CD14-positive monocyte (primary cell): Measurements from ENCODE around the gene TTC7B. TPM values are rescaled to one million over a fixed set of nuclear protein-coding genes. Genes with fewer than 3 reads are reported as not detected.

Experiments used
- DNase-seq, 3 donors: peaks; one replicate each; pipeline ENCODE4 v3.0.0-alpha.2; 2011 to 2022
- H2AFZ ChIP-seq: 2 replicates; pipeline ENCODE4 v1.6.0; 2012; ENCODE audit warnings: mild to moderate bottlenecking, low read depth, low read length, inconsistent platforms; ENCODE audit not compliant: insufficient read depth, poor library complexity, severe bottlenecking
- H3K27ac ChIP-seq, 2 donors: 1 replicate in 1 of 2; 2 replicates in 1 of 2; pipeline ENCODE4 v1.5.1; 2012 to 2013; ENCODE audit warnings: low read length in 2 of 2, control low read depth in 1 of 2, inconsistent platforms in 1 of 2, low read depth in 1 of 2, mild to moderate bottlenecking in 1 of 2
- H3K27me3 ChIP-seq, 2 donors: one replicate each; pipeline versions ENCODE4 v1.6.0 to v1.6.1; 2011 to 2013; ENCODE audit warnings: low read length in 2 of 2; ENCODE audit not compliant: control insufficient read depth in 2 of 2, insufficient read depth in 2 of 2
- H3K36me3 ChIP-seq, 2 donors: replicated peaks in 1 of 2; 1 replicate in 1 of 2; 2 replicates in 1 of 2; pipeline versions ENCODE4 v1.5.1 to v1.6.1; 2012 to 2013; ENCODE audit warnings: low read length in 2 of 2, control low read depth in 1 of 2, inconsistent platforms in 1 of 2, mild to moderate bottlenecking in 1 of 2; ENCODE audit not compliant: insufficient read depth in 2 of 2, control insufficient read depth in 1 of 2
- H3K4me1 ChIP-seq, 2 donors: 1 replicate in 1 of 2; 2 replicates in 1 of 2; pipeline versions ENCODE4 v1.5.1 to v1.6.1; 2012 to 2013; ENCODE audit warnings: low read length in 2 of 2, control low read depth in 1 of 2, inconsistent platforms in 1 of 2, mild to moderate bottlenecking in 1 of 2, moderate library complexity in 1 of 2; ENCODE audit not compliant: insufficient read depth in 2 of 2, control insufficient read depth in 1 of 2
- H3K4me2 ChIP-seq: replicated peaks from 2 replicates; pipeline ENCODE3; 2012; ENCODE audit warnings: low read length, moderate library complexity, mild to moderate bottlenecking; ENCODE audit not compliant: poor library complexity, severe bottlenecking; ENCODE audit errors: extremely low read depth
- H3K4me3 ChIP-seq, 3 experiments: fragments of 200-600 bp in 1 of 3; sonication (generic) in 1 of 3; replicated peaks in 1 of 3; 1 replicate in 2 of 3; 2 replicates in 1 of 3; pipeline ENCODE4 v1.5.1; 2011 to 2013; ENCODE audit warnings: low read length in 3 of 3, mild to moderate bottlenecking in 3 of 3, control low read depth in 2 of 3, low read depth in 2 of 3, inconsistent platforms in 1 of 3, moderate library complexity in 1 of 3
- H3K79me2 ChIP-seq: 2 replicates; pipeline ENCODE4 v1.6.0; 2012; ENCODE audit warnings: mild to moderate bottlenecking, control low read depth, inconsistent platforms, low read length, moderate library complexity; ENCODE audit not compliant: insufficient read depth
- H3K9ac ChIP-seq: 2 replicates; pipeline ENCODE4 v1.6.0; 2017; ENCODE audit warnings: low read length, mild to moderate bottlenecking; ENCODE audit not compliant: insufficient read depth, poor library complexity, severe bottlenecking
- H3K9me3 ChIP-seq, 2 donors: replicated peaks in 1 of 2; 1 replicate in 1 of 2; 2 replicates in 1 of 2; pipeline versions ENCODE4 v1.5.1 to v1.6.1; 2012 to 2013; ENCODE audit warnings: low read length in 2 of 2, control low read depth in 1 of 2; ENCODE audit not compliant: control insufficient read depth in 1 of 2, insufficient read depth in 1 of 2
- H4K20me1 ChIP-seq: 2 replicates; pipeline ENCODE4 v1.6.0; 2012; ENCODE audit warnings: mild to moderate bottlenecking, low read length, control low read depth, moderate library complexity; ENCODE audit not compliant: insufficient read depth
- H3K27ac Mint-ChIP-seq, 7 donors: one replicate each; pipeline ENCODE4 v1.8.0; 2020; ENCODE audit warnings: mild to moderate bottlenecking in 7 of 7, mixed read lengths in 7 of 7, moderate library complexity in 6 of 7, inconsistent platforms in 2 of 7
- H3K27me3 Mint-ChIP-seq, 3 donors: one replicate each; pipeline ENCODE4 v1.8.0; 2021 to 2022; ENCODE audit warnings: low read depth in 3 of 3, mild to moderate bottlenecking in 3 of 3, mixed read lengths in 3 of 3, moderate library complexity in 3 of 3, inconsistent platforms in 1 of 3
- H3K36me3 Mint-ChIP-seq, 2 donors: one replicate each; pipeline ENCODE4 v1.8.0; 2020; ENCODE audit warnings: mixed read lengths in 2 of 2, inconsistent platforms in 1 of 2, mild to moderate bottlenecking in 1 of 2
- H3K4me1 Mint-ChIP-seq: one replicate; pipeline ENCODE4 v1.8.0; 2020; ENCODE audit warnings: mild to moderate bottlenecking, mixed read lengths
- H3K4me3 Mint-ChIP-seq, 2 donors: one replicate each; pipeline ENCODE4 v1.8.0; 2020; ENCODE audit warnings: mild to moderate bottlenecking in 2 of 2, mixed read lengths in 2 of 2, moderate library complexity in 1 of 2
- H3K9me3 Mint-ChIP-seq, 7 donors: one replicate each; pipeline ENCODE4 v1.8.0; 2020 to 2022; ENCODE audit warnings: mixed read lengths in 7 of 7, mild to moderate bottlenecking in 6 of 7, moderate library complexity in 6 of 7, inconsistent platforms in 2 of 7
- WGBS: methylation state at CpG from one replicate; pipeline ENCODE4 v1.1.5; 2013; ENCODE audit warnings: missing lambda C conversion rate; ENCODE audit not compliant: insufficient coverage; 5-methylcytosine and 5-hydroxymethylcytosine counted together
- intact Hi-C, 2 donors: fragments of 100-400 bp; cut with micrococcal nuclease; formaldehyde crosslinking; loops; one replicate each; pipeline versions ENCODE4 v1.15.0 to v1.15.1; 2023
- polyA plus RNA-seq, 3 donors: library from polyadenylated mRNA; depleted of rRNA in 1 of 3; unstranded in 2 of 3; stranded (reverse) in 1 of 3; fragments of 300-500 nt in 2 of 3; fragments of >200 nt in 1 of 3; fragmentation: Illumina TruSeq in 2 of 3; gene quantifications; 1 replicate in 2 of 3; 2 replicates in 1 of 3; pipeline ENCODE4 v1.2.3, GENCODE V29; 2012 to 2021
- TF ChIP-seq, protein P1 (sequence below): fragments of 200-600 bp; IDR thresholded peaks from one replicate; pipeline ENCODE4 v1.8.0; 2022; ENCODE audit warnings: antibody characterized with exemption, mild to moderate bottlenecking

The TTC7B gene
- polyA plus RNA-seq, 3 donors, result 0.87 to 2.6 (median 1.2) TPM

DNA sequence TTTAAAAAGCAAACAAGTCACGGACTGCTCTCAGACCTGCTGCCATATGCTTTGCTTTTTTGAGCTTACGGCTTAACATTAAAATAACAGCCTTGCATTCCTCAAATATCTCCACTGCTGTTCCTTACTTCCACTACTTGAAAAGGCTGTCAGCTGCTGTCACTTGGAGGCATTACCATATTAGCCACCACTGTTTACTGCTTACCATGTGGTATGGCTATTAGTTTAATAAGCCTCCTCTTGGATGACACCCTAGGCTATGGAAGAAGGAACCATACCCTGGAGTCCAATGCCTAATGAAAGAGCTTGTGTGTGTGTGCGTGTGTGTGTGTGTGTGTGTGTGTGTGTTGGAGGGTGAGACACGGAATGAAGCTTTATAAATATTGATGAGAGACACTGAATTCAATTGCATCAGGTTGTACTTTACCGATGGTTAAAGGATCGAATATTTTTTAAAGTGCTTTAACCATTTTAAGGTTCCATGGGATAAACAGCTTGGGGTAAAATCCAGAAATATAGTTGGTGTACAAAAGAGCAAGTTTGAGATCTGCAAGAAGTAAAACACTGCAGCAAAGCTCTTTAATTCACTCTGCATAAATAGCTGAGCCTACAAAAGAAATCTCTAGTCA is 174.5 kb downstream of the TTC7B start:
- 93% methylated on average over 3 of the region's 6 CpGs for WGBS
- H3K4me3 ChIP-seq, result no peak overlapping the region

DNA sequence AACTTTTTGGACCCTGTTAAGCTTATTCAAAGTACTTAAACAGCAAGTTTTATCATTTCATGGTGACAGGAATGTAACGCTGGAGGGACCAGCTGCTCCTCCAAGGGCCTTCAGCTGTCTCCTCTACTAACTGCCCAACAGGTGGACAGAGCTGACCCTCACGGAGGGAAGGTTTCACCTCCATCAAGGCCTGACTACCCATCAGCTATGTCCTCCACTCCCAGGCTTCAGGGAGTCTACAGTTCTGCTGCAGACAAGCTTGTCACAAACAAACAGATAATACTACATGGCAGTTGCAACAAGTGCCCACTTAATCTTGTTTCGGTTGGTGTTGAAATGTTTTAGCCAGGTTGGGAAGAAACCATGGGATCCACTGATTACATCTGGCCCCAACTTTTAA is 175.1 kb downstream of the TTC7B start:
- no peaks in the 10 kb centered on the region for H4K20me1 ChIP-seq
- peaks cover 72% of the 10 kb centered on the region for H3K4me1 Mint-ChIP-seq

More for the DNA sequence above, 174.5 kb downstream of the TTC7B start:
- TF ChIP-seq, protein P1, sequence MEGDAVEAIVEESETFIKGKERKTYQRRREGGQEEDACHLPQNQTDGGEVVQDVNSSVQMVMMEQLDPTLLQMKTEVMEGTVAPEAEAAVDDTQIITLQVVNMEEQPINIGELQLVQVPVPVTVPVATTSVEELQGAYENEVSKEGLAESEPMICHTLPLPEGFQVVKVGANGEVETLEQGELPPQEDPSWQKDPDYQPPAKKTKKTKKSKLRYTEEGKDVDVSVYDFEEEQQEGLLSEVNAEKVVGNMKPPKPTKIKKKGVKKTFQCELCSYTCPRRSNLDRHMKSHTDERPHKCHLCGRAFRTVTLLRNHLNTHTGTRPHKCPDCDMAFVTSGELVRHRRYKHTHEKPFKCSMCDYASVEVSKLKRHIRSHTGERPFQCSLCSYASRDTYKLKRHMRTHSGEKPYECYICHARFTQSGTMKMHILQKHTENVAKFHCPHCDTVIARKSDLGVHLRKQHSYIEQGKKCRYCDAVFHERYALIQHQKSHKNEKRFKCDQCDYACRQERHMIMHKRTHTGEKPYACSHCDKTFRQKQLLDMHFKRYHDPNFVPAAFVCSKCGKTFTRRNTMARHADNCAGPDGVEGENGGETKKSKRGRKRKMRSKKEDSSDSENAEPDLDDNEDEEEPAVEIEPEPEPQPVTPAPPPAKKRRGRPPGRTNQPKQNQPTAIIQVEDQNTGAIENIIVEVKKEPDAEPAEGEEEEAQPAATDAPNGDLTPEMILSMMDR, result no peak
- no peaks in the 10 kb centered on the region for H3K27me3 Mint-ChIP-seq
- H3K27ac Mint-ChIP-seq, result no peak overlapping the region
- no peak overlapping the region for H3K4me2 ChIP-seq
- peaks cover 2 to 4% of the 10 kb centered on the region in 2 donors for H3K36me3 Mint-ChIP-seq
- peaks cover 75% of the 10 kb centered on the region for H3K4me1 Mint-ChIP-seq
- no peak overlapping the region for H3K9ac ChIP-seq
- no peaks in the 10 kb centered on the region for H3K27me3 ChIP-seq
- H3K79me2 ChIP-seq, result no peaks in the 10 kb centered on the region
- no peak for DNase-seq
- no peak overlapping the region for H2AFZ ChIP-seq
- no peaks in the 10 kb centered on the region for H3K9me3 ChIP-seq
- no peak overlapping the region for H3K4me3 Mint-ChIP-seq
- intact Hi-C loops, result no loop called here
- H3K9me3 Mint-ChIP-seq, result no peaks in the 10 kb centered on the region
- H3K36me3 ChIP-seq, result no peaks in the 10 kb centered on the region
- H3K27ac ChIP-seq, result no peak overlapping the region
- no peaks in the 10 kb centered on the region for H4K20me1 ChIP-seq
- peaks cover 46 to 77% of the 10 kb centered on the region in 2 donors for H3K4me1 ChIP-seq

More for the DNA sequence above, 175.1 kb downstream of the TTC7B start:
- Histone ChIP-seq H3K4me3 (no peak overlapping the region), H2AFZ (no peak overlapping the region), H3K36me3 (no peaks in the 10 kb centered on the region), H3K27ac (peak overlapping the region in 1 of 2 donors; percentile 30), H3K9me3 (no peaks in the 10 kb centered on the region), H3K4me1 (peaks cover 48 to 78% of the 10 kb centered on the region in 2 donors), H3K79me2 (no peaks in the 10 kb centered on the region), H3K9ac (no peak overlapping the region), H3K27me3 (no peaks in the 10 kb centered on the region), H3K4me2 (no peak overlapping the region)
- no peaks in the 10 kb centered on the region for H3K27me3 Mint-ChIP-seq
- H3K4me3 Mint-ChIP-seq, result no peak overlapping the region
- TF ChIP-seq, protein P1, result no peak
- H3K9me3 Mint-ChIP-seq, result no peaks in the 10 kb centered on the region
- peak overlapping the region in 2 of 7 donors; percentile 30 to 46 for H3K27ac Mint-ChIP-seq
- no peak for DNase-seq
- peaks cover 2 to 4% of the 10 kb centered on the region in 2 donors for H3K36me3 Mint-ChIP-seq
- intact Hi-C loops, result no loop called here
- WGBS, result 100% methylated on average over 2 of the region's 3 CpGs
